HG03139 (cell line): Measurements from ENCODE around the gene ZNF653.

Experiments
- ATAC-seq: cut with Tn5 transposase; IDR thresholded peaks from one replicate; pipeline ENCODE4 v1.9.1; 2021; ENCODE audit not compliant: unreplicated experiment

The ZNF653 gene

GRCh38 chr19:11505504-11506100 lies at the start of gene ZNF653:
TSS of gene ZNF653 (minus strand) at chr19:11505839. CDS start at chr19:11505786, 53 bp downstream.
- ATAC-seq, result peak; percentile 46

- ATAC-seq, result no peak
These were observed 49.6 kb upstream of the ZNF653 start for GRCh38 chr19:11555246-11555645.

GRCh38 chr19:11554160-11554559 lies 48.5 kb upstream of the ZNF653 start:
- no peak for ATAC-seq

- no peak for ATAC-seq
These were observed 47.2 kb upstream of the ZNF653 start for GRCh38 chr19:11552666-11553372.

GRCh38 chr19:11551603-11552235 lies 46.1 kb upstream of the ZNF653 start:
- no peak for ATAC-seq

GRCh38 chr19:11550265-11550664 lies 44.6 kb upstream of the ZNF653 start:
- no peak for ATAC-seq

- ATAC-seq, result no peak
These were observed 43.8 kb upstream of the ZNF653 start for GRCh38 chr19:11549386-11549953.

GRCh38 chr19:11547929-11548700 lies 42.5 kb upstream of the ZNF653 start:
- ATAC-seq, result no peak

GRCh38 chr19:11541238-11541637 lies 35.6 kb upstream of the ZNF653 start:
- ATAC-seq, result no peak

GRCh38 chr19:11540645-11541044 lies 35.0 kb upstream of the ZNF653 start:
- ATAC-seq, result no peak

- no peak for ATAC-seq
These were observed 34.1 kb upstream of the ZNF653 start for GRCh38 chr19:11539495-11540365.

- no peak for ATAC-seq
These were observed 32.8 kb upstream of the ZNF653 start, which contains the start of gene CNN1 for GRCh38 chr19:11538232-11539036. TSS of gene CNN1 (plus strand) at chr19:11538851. CDS start at chr19:11538928, 77 bp downstream.

- peak; percentile 56 for ATAC-seq
These were observed 30.4 kb upstream of the ZNF653 start for GRCh38 chr19:11535792-11536595.

GRCh38 chr19:11534948-11535347 lies 29.3 kb upstream of the ZNF653 start:
- ATAC-seq, result no peak

GRCh38 chr19:11534538-11534937 lies 28.9 kb upstream of the ZNF653 start:
- no peak for ATAC-seq

- ATAC-seq, result no peak
These were observed 24.8 kb upstream of the ZNF653 start for GRCh38 chr19:11530432-11530831.

- ATAC-seq, result peak; percentile 91
These were observed 23.1 kb upstream of the ZNF653 start, which contains the start of gene ECSIT for GRCh38 chr19:11528551-11529341. TSS of gene ECSIT (minus strand) at chr19:11529134. CDS start at chr19:11519170, 9,964 bp downstream.
